PC-3 (cell line): ENCODE results near the gene ERAP2. TPM values are rescaled to one million over a fixed set of nuclear protein-coding genes. Genes with fewer than 3 reads are reported as not detected.

Experiments
- ATAC-seq: fragments of 200-7000 bp; cut with Tn5 transposase; 2 replicates; pipeline ENCODE4 v1.9.1; 2020; ENCODE audit warnings: mild to moderate bottlenecking, moderate library complexity
- BruUV-seq: library from RNA; stranded (reverse); fragments of 400-500 nt; replicated peaks from 2 replicates; lab custom pipeline; 2021; lab: Mats Ljungman, UMichigan
- CTCF ChIA-PET: fragments of 300-600 bp; sonication (Branson Sonifier 250); formaldehyde crosslinking; loops from one replicate; lab custom pipeline; 2022; ENCODE audit warnings: antibody characterized with exemption; lab: Charles Lee
- POLR2A ChIA-PET: fragments of 300-600 bp; sonication (Branson Sonifier 250); formaldehyde crosslinking; loops from one replicate; lab custom pipeline; 2022; ENCODE audit warnings: antibody characterized with exemption; ENCODE audit not compliant: unreplicated experiment; lab: Charles Lee
- DNase-seq: peaks from one replicate; pipeline ENCODE4 v3.0.0-alpha.2; 2015
- H2AFZ ChIP-seq: fragments of 300-600 bp; sonication (generic); 2 replicates; pipeline ENCODE4 v1.6.0; 2016; ENCODE audit warnings: antibody characterized with exemption, low read length
- H3F3A ChIP-seq: fragments of 300-600 bp; sonication (generic); one replicate; pipeline ENCODE4 v1.6.0; 2017; ENCODE audit warnings: antibody characterized with exemption, low read length, control low read depth, mild to moderate bottlenecking; ENCODE audit not compliant: unreplicated experiment
- H3K27ac ChIP-seq: fragments of 300-600 bp; sonication (generic); 2 replicates; pipeline ENCODE4 v1.5.1; 2016; ENCODE audit warnings: mild to moderate bottlenecking, low read length
- H3K27me3 ChIP-seq: fragments of 300-600 bp; sonication (generic); 2 replicates; pipeline ENCODE4 v1.6.1; 2016; ENCODE audit warnings: low read length, mixed read lengths
- H3K36me3 ChIP-seq: fragments of 300-600 bp; sonication (generic); 2 replicates; pipeline ENCODE4 v1.6.1; 2016; ENCODE audit warnings: low read depth, mixed run types, low read length, mixed read lengths
- H3K4me1 ChIP-seq: fragments of 300-600 bp; sonication (generic); 2 replicates; pipeline ENCODE4 v1.5.1; 2016; ENCODE audit warnings: low read length; ENCODE audit not compliant: insufficient read depth
- H3K4me2 ChIP-seq: fragments of 300-600 bp; sonication (generic); 2 replicates; pipeline ENCODE4 v1.6.0; 2016; ENCODE audit warnings: low read length
- H3K4me3 ChIP-seq: fragments of 300-600 bp; sonication (generic); 2 replicates; pipeline ENCODE4 v1.5.1; 2016; ENCODE audit warnings: mild to moderate bottlenecking, low read length, mixed read lengths
- H3K79me2 ChIP-seq: fragments of 300-600 bp; sonication (generic); 2 replicates; pipeline ENCODE4 v1.6.1; 2017; ENCODE audit warnings: low read length, mixed read lengths
- H3K9ac ChIP-seq: fragments of 300-600 bp; sonication (generic); 2 replicates; pipeline ENCODE4 v1.6.0; 2016; ENCODE audit warnings: mild to moderate bottlenecking, low read length
- H3K9me2 ChIP-seq: fragments of 300-600 bp; sonication (generic); replicated peaks from 2 replicates; pipeline ENCODE4 v1.6.1; 2016; ENCODE audit warnings: mixed run types, low read length, mixed read lengths
- H3K9me3 ChIP-seq: fragments of 300-600 bp; sonication (generic); 2 replicates; pipeline ENCODE4 v1.6.1; 2016; ENCODE audit warnings: low read length, mixed read lengths
- H4K20me1 ChIP-seq: fragments of 300-600 bp; sonication (generic); 2 replicates; pipeline ENCODE4 v1.6.1; 2016; ENCODE audit warnings: low read length, mixed read lengths
- CTCF ChIP-seq: fragments of 300-600 bp; sonication (generic); conservative IDR thresholded peaks from 2 replicates; pipeline ENCODE4 v1.5.1; 2017; ENCODE audit warnings: antibody characterized with exemption, low read depth, mild to moderate bottlenecking, low read length
- EZH2 ChIP-seq: fragments of 300-600 bp; sonication (generic); IDR thresholded peaks from one replicate; pipeline ENCODE4 v1.6.1; 2017; ENCODE audit warnings: antibody characterized with exemption, mild to moderate bottlenecking, low read length; ENCODE audit not compliant: unreplicated experiment
- EZH2phosphoT487 ChIP-seq: fragments of 300-600 bp; sonication (generic); IDR thresholded peaks from 2 replicates; pipeline ENCODE4 v1.6.1; 2018; ENCODE audit warnings: mild to moderate bottlenecking, antibody characterized with exemption, low read length, borderline replicate concordance
- intact Hi-C: fragments of 100-400 bp; cut with micrococcal nuclease; formaldehyde crosslinking; loops from 2 replicates; pipeline ENCODE4 v1.9.0; 2023
- total RNA-seq: library from RNA; depleted of rRNA; stranded (reverse); fragments of >200 nt; gene quantifications from 2 replicates; pipeline ENCODE4 v1.2.3, GENCODE V29; 2014

Gene ERAP2
- total RNA-seq, 1 experiment from 2014 or later = 9.6 TPM

DNA sequence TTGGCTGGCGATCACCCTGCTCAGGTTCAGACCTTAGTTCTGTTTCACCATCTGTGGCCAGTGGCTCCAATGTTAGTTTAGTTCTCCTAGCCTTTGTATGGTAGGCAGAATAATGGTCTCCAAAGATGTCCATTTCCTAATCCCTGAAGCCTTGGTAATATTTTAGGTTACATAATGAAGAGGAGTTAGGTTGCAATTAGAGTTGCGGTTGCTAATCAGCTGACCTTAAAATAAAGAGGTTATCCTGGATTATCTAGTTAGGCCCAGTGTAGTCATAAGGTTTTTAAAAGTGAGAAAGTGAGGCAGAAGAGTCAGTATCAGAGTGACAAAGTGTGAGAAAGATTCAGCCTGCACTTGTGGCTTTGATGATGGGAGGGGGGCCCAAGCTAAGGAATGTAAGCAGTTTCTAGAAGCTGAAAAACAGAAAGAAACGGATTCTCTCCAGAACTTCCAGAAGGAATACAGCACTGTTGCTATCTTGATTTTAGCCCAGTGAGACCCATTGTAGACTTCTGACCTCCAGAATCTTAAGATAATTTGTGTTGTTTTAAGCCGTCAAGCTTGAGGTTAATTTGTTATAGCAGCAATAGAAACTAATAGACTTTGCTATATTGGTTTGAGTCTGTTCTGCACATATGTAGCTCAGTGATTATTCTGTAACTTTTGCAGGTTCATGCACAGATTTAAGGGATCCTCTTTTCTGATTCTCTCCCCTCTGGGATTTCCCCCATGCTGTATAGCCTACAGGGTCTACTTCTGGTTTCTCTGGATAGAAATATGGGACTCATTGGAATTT is 81.2 kb downstream of the ERAP2 start:
- Histone ChIP-seq H2AFZ (no peak overlapping the region), H3K79me2 (peaks cover 16% of the 10 kb centered on the region; the same call in 1 of the 2 replicates), H3K4me2 (no peak overlapping the region), H3K27ac (no peak overlapping the region), H3K9me3 (no peaks in the 10 kb centered on the region), H3K27me3 (no peaks in the 10 kb centered on the region), H3K4me1 (no peaks in the 10 kb centered on the region), H3F3A (no peaks in the 10 kb centered on the region), H3K9ac (no peak overlapping the region), H3K4me3 (no peak overlapping the region), H3K9me2 (no peaks in the 10 kb centered on the region), H4K20me1 (no peaks in the 10 kb centered on the region), H3K36me3 (no peaks in the 10 kb centered on the region)
- BruUV-seq = no TSS peak
- ChIA-PET POLR2A (no interaction called here), CTCF (no interaction called here)
- no peak for ATAC-seq
- no peak for DNase-seq
- intact Hi-C loops = no loop called here
- TF ChIP-seq EZH2 = no peak
- TF ChIP-seq CTCF = no peak
- no peak for TF ChIP-seq EZH2phosphoT487

DNA sequence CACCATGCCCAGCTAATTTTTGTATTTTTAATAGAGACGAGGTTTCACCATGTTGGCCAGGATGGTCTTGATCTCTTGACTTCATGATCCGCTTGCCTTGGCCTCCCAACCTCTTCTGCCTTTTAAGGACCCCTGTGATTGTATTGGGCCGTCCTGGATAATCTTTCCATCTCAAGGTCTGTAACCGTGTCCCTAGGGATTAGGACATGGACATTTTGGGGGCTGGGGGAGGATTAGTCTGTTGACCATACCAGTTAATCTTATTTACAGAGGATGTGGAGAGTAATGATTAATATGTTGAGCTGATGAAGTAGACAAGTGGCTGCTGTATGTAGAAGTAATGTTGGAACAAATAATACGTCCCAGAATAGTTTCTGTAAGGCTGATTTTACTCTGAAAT is 82.7 kb downstream of the ERAP2 start:
- CTCF ChIA-PET = no interaction called here

More for the DNA sequence above, 82.7 kb downstream of the ERAP2 start:
- Histone ChIP-seq H3K4me2 (no peak overlapping the region), H3K27me3 (no peaks in the 10 kb centered on the region), H2AFZ (no peak overlapping the region), H3K36me3 (no peaks in the 10 kb centered on the region), H4K20me1 (no peaks in the 10 kb centered on the region), H3K27ac (no peak overlapping the region), H3K79me2 (peaks cover 11% of the 10 kb centered on the region; the same call in 1 of the 2 replicates), H3K4me1 (no peaks in the 10 kb centered on the region), H3K9me3 (no peaks in the 10 kb centered on the region), H3K9me2 (no peaks in the 10 kb centered on the region), H3F3A (no peaks in the 10 kb centered on the region), H3K4me3 (no peak overlapping the region), H3K9ac (no peak overlapping the region)
- intact Hi-C loops = no loop called here
- POLR2A ChIA-PET = no interaction called here
- TF ChIP-seq EZH2phosphoT487 (no peak), CTCF (no peak), EZH2 (no peak)
- DNase-seq = no peak
- no TSS peak for BruUV-seq
- ATAC-seq = no peak
